ENCODE measurements around the gene SLC44A1. TPM values are rescaled to one million over a fixed set of nuclear protein-coding genes. Genes with fewer than 3 reads are reported as not detected.

Gene SLC44A1
- total RNA-seq, 2 experiments from 2014 or later, result 26.6 to 71.6 TPM

- BruUV-seq (replicated peaks), result no TSS peak
- H3K9me2 ChIP-seq (ENCODE audit: insufficient read depth, low read length), result no peaks in the 10 kb centered on the region
- H3K4me2 ChIP-seq (ENCODE audit: low read length), result no peak overlapping the region
- intact Hi-C loops (cut with micrococcal nuclease; ENCODE audit: unreplicated experiment), result loop anchor here (5.0 kb wide), 2 partner anchors 56 to 74 kb away; no protein-coding TSS in a partner anchor
- H3K9me3 ChIP-seq (ENCODE audit: low read length), result no peaks in the 10 kb centered on the region
- no peaks in the 10 kb centered on the region for H4K20me1 ChIP-seq (ENCODE audit: insufficient read depth, low read length)
- peaks cover 16% of the 10 kb centered on the region for H3K36me3 ChIP-seq (ENCODE audit: insufficient read depth, low read length)
- TF ChIP-seq CTCF (conservative IDR thresholded peaks at IDR 0.05; ENCODE audit: low read length) (no peak), EZH2phosphoT487 (IDR thresholded peaks at IDR 0.05; ENCODE audit: borderline replicate concordance, low read depth, low read length) (no peak)
- H3K27ac ChIP-seq (ENCODE audit: low read depth, low read length, poor library complexity, severe bottlenecking), result peak overlapping the region; percentile 43
- ChIA-PET POLR2A (interaction anchor here (0.7 to 3.4 kb wide), 8 partner anchors 14 to 71 kb away, joined by 3 to 23 read pairs (median 4); no protein-coding TSS in a partner anchor), CTCF (ENCODE audit: unreplicated experiment) (interaction anchor here (0.6 kb wide), 1 partner anchor 20 kb away, joined by 3 read pairs; no protein-coding TSS in a partner anchor)
- no peak for DNase-seq (ENCODE audit: low spot score)
- H3K4me3 ChIP-seq (ENCODE audit: low read depth, low read length, poor library complexity, severe bottlenecking), result no peak overlapping the region
- H3K4me1 ChIP-seq (ENCODE audit: insufficient read depth, low read length, poor library complexity, severe bottlenecking), result peaks cover 38% of the 10 kb centered on the region
- no peak overlapping the region for H2AFZ ChIP-seq (ENCODE audit: low read length)
- H3K79me2 ChIP-seq (ENCODE audit: insufficient read depth, low read depth, low read length), result no peaks in the 10 kb centered on the region; the same call in 1 of the 2 replicates
Measured at GRCh38 chr9:105331755-105332154, 87.3 kb downstream of the SLC44A1 start.

DNA sequence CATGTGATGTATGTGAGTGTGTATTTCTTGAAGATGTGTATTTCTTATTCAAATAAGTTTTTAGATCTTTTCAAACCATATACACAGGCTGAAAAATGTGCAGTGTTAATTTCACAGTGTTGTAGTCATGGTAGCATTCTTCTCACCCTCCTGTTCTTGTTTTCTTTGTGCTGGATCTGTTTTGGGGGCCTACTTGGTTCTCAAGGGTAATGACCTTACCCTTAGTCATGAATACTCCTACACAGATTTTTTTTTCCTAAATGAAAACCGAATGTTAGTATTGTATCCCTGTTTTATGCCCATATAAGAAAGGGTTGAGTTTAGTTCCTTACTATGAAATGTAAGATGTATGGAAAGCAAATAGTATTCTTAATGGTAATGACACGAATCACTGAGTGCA lies 88.0 kb downstream of the SLC44A1 start:
- BruUV-seq (replicated peaks), result no TSS peak

More for the DNA sequence above, 88.0 kb downstream of the SLC44A1 start:
- Histone ChIP-seq H3K9me2 (ENCODE audit: insufficient read depth, low read length) (no peaks in the 10 kb centered on the region), H3K27ac (ENCODE audit: low read depth, low read length, poor library complexity, severe bottlenecking) (no peak overlapping the region), H3K36me3 (ENCODE audit: insufficient read depth, low read length) (peaks cover 20% of the 10 kb centered on the region), H3K4me1 (ENCODE audit: insufficient read depth, low read length, poor library complexity, severe bottlenecking) (peaks cover 38% of the 10 kb centered on the region), H3K79me2 (ENCODE audit: insufficient read depth, low read depth, low read length) (no peaks in the 10 kb centered on the region; the same call in 1 of the 2 replicates), H3K4me3 (ENCODE audit: low read depth, low read length, poor library complexity, severe bottlenecking) (no peak overlapping the region), H3K4me2 (ENCODE audit: low read length) (no peak overlapping the region), H4K20me1 (ENCODE audit: insufficient read depth, low read length) (no peaks in the 10 kb centered on the region), H3K9me3 (ENCODE audit: low read length) (no peaks in the 10 kb centered on the region), H2AFZ (ENCODE audit: low read length) (no peak overlapping the region)
- CTCF ChIA-PET (ENCODE audit: unreplicated experiment), result no interaction called here
- no peak for DNase-seq (ENCODE audit: low spot score)
- POLR2A ChIA-PET, result interaction anchor here (0.7 to 3.4 kb wide), 6 partner anchors 15 to 71 kb away, joined by 3 to 23 read pairs (median 4); no protein-coding TSS in a partner anchor
- intact Hi-C loops (cut with micrococcal nuclease; ENCODE audit: unreplicated experiment), result loop anchor here (5.0 kb wide), 2 partner anchors 55 to 75 kb away; no protein-coding TSS in a partner anchor
- no peak for TF ChIP-seq CTCF (conservative IDR thresholded peaks at IDR 0.05; ENCODE audit: low read length)
- TF ChIP-seq EZH2phosphoT487 (IDR thresholded peaks at IDR 0.05; ENCODE audit: borderline replicate concordance, low read depth, low read length), result no peak

Measured in OCI-LY7 (cell line).